Inflammatory macrophage treated with lipopolysaccharide for 1 hour (primary cell): Measurements from ENCODE around the gene AMBP.
"Not testable (repeated sequence)": the region's sequence is repeated elsewhere in the genome, so short reads cannot be mapped to it uniquely, and the experiment has no call there.

Source experiments
- DNase-seq, 2 donors: peaks; one replicate each; pipeline ENCODE4 v3.0.0-alpha.2; 2020 to 2022

AMBP gene

GRCh38 chr9:114050226-114050568, 27.9 kb downstream of the AMBP start:
- DNase-seq, result no peak

DNA sequence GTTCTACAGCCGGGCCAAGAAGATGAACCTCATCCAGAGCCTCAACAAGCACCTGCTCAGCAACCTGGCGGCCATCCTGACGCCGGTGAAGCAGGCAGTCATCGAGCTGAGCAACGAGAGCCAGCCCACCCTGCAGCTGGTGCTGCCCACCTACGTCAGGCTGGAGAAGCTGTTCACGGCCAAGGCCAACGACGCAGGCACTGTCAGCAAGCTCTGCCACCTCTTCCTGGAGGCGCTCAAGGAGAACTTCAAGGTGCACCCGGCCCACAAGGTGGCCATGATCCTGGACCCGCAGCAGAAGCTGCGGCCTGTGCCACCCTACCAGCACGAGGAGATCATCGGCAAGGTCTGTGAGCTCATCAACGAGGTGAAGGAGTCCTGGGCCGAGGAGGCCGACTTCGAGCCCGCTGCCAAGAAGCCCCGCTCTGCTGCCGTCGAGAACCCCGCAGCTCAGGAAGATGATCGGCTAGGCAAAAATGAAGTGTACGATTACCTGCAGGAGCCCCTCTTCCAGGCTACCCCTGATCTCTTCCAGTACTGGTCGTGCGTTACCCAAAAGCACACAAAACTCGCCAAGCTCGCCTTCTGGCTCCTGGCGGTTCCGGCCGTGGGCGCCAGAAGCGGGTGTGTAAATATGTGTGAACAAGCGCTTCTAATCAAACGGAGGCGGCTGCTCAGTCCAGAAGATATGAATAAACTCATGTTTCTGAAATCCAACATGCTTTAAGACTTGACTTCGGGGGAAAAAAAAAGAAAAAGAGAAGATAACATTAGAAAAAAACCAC, 28.5 kb downstream of the AMBP start:
- no peak for DNase-seq

DNA sequence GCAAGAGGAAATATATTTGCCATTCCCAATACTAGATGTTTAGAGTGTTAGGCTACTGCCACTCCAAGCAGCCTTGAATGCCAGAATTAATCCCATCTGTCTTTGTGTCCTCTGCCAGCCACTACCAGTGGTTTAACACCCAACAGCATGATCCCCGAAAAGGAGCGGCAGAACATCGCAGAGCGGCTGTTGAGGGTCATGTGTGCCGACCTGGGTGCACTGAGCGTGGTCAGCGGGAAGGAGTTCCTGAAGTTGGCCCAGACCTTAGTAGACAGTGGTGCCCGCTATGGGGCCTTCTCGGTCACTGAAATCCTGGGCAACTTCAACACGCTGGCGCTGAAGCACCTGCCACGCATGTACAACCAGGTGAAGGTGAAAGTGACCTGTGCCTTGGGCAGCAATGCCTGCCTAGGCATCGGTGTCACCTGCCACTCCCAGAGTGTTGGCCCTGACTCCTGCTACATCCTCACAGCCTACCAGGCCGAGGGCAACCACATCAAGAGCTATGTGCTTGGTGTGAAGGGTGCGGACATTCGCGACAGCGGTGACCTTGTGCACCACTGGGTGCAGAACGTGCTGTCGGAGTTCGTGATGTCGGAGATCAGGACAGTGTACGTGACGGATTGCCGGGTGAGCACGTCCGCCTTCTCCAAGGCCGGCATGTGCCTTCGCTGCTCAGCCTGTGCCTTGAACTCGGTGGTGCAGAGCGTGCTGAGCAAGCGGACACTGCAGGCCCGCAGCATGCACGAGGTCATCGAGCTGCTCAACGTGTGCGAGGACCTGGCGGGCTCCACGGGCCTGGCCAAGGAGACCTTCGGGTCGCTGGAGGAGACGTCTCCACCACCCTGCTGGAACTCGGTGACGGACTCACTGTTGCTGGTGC, 29.3 kb downstream of the AMBP start:
- DNase-seq, result no peak

GRCh38 chr9:114047717-114048116, 30.4 kb downstream of the AMBP start:
- no peak for DNase-seq

DNA sequence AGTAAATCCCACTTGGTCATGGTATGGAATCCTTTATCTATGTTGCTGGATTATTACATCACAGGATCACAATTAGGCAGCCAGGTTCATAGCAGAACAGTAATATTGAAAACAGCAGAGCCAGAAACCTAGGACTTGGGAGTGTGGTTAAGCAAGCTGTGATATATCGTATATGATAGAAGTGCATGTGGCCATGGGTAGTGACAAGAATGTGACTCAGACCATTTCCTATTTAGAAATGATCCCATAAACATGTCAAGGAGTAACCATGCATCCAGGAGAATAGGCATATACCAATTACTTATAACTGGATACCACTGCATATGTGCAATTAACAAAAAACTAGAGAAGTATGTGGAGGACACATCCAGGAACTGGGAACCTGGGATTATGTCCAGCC, 31.2 kb downstream of the AMBP start:
- DNase-seq, result no peak

GRCh38 chr9:114046237-114046755, 31.8 kb downstream of the AMBP start:
- no peak for DNase-seq

- not testable (repeated sequence) for DNase-seq
Observed at GRCh38 chr9:114043660-114044059, 34.4 kb downstream of the AMBP start.

DNA sequence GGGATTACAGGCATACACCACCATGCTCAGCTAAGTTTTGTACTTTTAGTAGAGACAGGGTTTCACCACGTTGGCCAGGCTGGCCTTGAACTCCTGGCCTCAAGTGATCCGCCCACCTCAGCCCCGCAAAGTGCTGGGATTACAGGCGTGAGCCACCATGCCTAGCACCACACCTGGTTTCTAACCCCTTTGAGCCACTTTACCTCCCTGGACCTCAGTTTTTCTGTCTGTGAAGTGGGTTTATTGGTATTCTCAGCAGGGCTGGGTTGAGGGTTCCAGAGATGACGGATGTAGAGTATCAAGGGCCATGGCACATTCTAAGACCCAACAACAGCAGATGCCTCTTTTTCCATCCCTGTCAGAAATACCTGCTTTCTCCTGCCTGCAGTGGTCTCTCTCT, 38.6 kb downstream of the AMBP start:
- DNase-seq, result no peak

GRCh38 chr9:114038724-114039313, 39.3 kb downstream of the AMBP start:
- DNase-seq, result no peak

DNA sequence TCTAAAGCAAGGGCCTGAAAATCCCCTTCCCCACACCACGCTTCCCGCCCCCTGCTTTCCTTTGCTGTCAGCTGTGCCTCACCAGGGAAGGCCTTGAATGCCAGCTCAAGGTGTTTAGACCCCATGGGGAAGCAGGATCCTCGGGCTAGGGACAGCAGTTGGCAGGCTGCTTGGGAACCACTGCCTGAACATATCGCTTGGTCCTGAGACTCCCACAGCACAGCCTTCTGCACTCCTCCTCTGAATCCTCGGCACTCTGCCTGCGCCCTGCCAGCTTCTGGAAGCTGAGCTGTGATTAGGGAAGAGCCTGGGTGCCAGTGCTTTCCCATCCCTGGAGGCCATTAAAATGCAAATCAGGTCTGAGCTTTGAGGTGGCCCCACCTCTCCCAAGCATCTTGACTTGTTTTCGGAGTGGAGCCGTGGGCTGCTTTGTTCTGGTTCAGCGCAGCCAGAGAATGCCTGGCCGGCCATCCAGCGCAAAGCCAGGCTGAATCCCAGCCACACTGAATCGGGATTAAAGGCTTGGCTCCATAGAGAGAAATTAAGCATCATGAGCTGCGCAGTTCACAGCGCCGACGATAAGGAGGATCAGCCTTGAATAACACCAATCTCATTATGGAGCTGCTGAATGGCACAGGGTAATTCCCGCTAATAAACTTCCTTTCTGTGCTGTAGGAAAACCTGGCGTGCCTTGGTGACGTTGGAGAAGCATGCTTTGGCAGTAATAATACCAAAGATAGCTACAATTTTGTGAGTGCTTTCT, 40.0 kb downstream of the AMBP start:
- no peak for DNase-seq

DNA sequence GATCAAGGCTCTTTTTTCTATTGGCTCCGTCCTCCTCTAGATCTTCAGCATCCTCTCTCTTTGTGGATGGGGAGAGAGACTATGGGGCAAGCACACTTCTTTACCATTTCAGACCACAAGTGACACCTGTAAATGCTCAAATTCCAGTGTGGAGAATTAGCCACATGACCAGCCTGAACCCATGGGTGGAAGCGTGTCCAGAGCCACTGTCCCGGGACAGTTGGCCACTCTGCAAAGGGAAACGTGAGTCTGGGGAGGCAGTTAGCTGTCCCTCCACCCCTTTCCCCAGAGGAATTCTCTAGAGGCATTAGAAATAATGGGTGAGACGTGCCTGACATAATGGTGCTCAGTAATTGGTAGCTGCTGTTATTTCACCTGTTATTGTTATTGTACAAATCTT, 40.9 kb downstream of the AMBP start:
- no peak for DNase-seq

DNA sequence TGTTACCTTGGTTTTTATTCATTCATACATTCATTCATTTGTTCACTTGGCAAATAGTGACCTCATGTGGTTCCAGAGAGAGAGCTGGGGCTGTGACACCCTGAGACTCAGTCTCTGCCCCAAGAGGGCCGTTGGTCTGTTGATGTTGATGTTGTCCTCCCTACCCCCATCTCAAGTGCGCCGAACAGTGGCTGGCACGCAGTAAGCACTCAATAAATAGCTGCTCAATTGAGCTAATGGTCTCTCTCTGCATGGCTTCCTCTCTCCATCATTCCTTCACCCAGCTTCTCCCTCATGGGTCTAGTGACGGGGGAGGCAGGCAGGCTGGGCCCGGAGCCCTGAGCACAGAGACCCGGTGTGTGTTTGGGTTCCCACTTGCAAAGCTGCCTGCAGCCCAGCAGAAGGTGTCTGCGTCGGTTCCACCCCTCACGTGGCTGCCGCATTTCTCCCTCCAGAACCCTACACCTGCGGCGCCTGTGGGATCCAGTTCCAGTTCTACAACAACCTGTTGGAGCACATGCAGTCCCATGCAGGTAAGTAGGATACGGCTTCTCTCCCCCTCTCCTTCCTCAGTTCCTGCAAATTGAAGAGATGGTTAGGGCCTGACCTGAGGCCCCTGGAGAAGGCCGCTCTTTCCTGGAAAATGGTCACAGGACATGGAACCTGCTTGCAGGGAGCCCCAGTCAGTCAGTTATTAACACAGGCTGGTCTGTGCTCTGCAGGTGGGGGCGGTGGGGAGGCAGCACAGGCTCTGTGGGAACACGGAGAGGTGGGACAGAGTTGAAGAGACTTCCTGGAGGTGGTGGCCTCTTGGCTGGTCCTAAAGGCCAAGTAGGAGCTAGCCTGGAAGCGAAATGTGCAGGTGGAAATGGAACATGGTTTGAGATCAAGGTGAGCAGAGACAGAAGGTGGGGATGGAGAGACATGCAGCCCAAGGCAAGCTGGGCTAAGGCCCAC, 42.0 kb downstream of the AMBP start:
- no peak for DNase-seq

GRCh38 chr9:114035221-114035844, 42.8 kb downstream of the AMBP start:
- no peak for DNase-seq

DNA sequence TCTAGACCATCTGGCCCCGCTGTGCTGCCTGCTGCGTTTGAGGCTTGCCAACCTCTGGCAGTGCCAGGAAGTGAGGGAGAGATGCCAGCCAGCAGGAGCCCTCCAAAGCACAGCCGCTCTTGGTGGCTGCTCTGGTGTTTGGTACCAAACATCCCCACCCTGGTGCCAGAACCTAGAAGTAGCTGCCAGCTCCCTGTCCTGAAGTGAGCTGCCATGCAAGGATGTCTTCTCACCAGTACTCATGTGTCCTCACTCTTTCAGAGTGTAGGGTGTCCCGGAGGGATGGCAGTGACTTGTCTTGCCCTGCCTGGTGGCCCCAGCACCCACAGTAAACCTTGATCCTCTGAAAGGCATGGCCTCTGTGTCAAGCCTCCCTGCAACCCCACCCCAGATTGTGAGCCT, 43.4 kb downstream of the AMBP start:
- no peak for DNase-seq

- no peak for DNase-seq
Observed at GRCh38 chr9:114034196-114034595, 43.9 kb downstream of the AMBP start.

- DNase-seq, result peak in 1 of 2 donors; percentile 5
Observed at GRCh38 chr9:114033397-114034103, 44.5 kb downstream of the AMBP start.

GRCh38 chr9:114031948-114032840, 45.9 kb downstream of the AMBP start:
- no peak for DNase-seq

- no peak for DNase-seq
Observed at GRCh38 chr9:114031037-114031630, 47.0 kb downstream of the AMBP start.

DNA sequence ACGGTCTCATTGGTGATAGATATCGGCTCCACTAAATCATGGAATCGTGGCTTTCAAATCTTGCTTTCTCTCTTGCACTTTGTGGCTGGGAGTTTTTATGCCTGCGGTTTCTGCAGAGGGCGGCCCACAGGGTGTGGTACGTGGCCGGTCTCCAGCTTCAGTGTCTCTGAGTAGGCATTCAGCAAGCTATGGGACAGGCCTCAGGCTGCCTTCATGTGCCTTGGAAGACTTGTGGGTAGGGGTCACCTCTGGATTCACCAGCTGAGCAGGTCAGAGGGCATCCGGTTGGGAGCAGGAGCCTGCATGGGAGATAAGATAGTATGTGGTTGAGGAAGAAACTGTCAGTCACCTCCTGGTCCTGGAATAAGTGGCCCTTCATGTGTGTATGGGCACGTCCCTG, 47.7 kb downstream of the AMBP start:
- DNase-seq, result no peak
